GM03348 (cell line): ENCODE measurements around the gene GCN1.
A peak's percentile ranks its signal among the peaks of the same experiment; 100 is the strongest.

Experiments
- DNase-seq: peaks from one replicate; pipeline ENCODE4 v3.0.0; 2012; ENCODE audit warnings: low spot score

Gene GCN1

DNA sequence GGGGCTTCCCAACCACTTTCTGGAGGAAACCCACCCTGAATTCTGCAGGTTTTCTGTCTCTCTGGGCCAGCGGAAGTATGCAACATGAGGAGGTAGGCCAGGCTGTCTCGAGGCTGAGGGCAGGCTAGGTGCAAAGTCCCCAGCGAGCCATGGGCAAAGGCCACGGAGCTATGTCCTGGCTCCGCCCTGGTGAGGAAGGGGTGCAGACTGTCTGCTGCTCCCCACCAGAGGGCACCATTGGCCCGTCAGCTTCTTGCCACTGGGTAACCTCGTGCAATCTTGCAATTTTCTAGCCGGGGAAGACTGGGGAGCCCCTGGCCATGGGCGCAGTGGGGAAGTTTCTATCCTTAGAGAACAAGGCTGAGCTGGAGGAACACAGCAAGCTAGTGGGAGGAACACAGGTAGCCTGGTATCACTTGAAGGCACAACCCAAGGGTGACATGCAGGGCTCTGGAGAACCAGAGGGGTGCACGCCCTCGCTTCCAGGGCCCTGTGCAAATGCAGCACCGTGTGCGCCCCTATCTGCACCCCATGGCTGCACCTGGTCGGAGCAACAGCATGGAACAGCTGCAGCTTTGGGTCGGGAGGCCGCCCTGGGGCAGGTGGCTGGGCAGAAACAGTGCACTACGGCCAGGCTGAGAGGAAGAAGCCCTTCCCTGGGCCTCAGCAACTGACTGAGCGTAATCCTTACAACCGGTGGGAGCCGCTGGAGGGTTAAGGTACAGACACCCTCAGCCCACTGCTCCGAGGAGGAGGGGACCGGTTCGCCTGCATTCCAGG lies 34.0 kb upstream of the GCN1 start:
- DNase-seq, result peak; percentile 90

DNA sequence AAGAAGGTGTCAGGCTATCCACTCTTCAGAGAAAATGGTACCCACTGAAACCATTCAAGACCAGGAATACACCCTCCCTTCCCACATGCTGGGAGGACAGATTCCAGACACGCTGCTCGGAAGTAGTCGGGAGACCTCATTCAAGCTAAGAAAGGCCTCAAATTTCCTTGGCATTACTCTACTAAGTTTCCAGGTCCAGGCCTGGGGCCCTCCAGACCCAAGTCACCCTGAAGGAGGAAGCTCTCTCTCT lies 33.5 kb upstream of the GCN1 start:
- DNase-seq, result no peak

DNA sequence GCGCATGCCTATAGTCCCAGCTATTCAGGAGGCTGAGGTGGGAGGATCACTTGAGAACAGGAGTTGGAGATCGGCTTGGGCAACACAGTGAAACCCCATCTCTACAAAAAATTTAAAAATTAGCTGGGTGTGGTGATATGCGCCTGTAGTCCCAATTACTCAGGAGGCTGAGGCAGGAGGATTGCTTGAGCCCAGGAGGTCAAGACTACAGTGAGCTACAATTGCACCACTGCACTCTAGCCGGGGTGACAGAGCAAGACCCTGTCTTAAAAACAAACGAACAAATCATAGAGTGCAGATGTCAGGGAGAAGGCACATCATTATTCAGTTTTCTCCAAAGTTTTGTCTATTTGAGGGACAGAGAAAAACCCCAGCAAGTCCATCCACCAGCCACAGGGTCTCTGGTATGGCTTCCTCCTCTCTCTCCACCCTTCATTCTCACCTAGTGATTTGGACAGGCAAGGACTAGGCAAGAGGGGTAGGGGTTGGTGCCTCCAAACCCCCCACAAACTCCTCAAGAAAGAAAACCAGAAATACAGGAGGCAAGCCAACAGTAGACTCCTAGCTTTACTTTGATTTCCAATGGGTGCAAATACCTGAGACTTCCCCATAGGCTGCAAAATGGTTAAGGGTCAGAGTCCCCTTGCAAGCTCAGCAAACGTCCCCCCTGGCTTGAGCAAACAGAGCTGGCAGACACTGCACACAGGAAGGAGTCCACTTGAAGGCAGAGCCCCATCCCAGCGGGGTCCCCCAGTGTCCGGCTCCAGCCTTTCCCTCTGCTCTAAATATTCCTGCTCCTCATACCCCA lies 32.9 kb upstream of the GCN1 start:
- DNase-seq, result no peak

GRCh38 chr12:120225852-120226640 lies 31.5 kb upstream of the GCN1 start:
- no peak for DNase-seq

DNA sequence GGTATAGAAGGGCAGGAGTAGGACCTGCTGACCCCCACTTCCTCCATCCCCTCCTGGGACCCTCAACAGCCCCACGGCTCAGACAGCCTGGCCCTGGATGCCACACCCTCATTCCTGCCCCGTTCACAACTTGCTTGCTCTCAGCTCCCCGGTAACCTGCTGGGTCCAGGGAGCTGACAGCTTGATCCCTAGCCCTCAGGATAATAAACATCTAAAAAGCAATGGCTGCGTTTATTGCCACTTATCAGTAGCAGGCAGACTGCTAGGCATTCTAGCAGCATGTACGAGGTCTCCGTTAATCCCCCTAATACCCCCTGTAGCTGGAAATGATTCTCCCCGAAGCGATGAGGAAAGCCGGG lies 30.7 kb upstream of the GCN1 start:
- DNase-seq, result no peak

- DNase-seq, result no peak
Observed at GRCh38 chr12:120224304-120225199, 30.0 kb upstream of the GCN1 start.

- no peak for DNase-seq
Observed at GRCh38 chr12:120223458-120224303, 29.2 kb upstream of the GCN1 start.

DNA sequence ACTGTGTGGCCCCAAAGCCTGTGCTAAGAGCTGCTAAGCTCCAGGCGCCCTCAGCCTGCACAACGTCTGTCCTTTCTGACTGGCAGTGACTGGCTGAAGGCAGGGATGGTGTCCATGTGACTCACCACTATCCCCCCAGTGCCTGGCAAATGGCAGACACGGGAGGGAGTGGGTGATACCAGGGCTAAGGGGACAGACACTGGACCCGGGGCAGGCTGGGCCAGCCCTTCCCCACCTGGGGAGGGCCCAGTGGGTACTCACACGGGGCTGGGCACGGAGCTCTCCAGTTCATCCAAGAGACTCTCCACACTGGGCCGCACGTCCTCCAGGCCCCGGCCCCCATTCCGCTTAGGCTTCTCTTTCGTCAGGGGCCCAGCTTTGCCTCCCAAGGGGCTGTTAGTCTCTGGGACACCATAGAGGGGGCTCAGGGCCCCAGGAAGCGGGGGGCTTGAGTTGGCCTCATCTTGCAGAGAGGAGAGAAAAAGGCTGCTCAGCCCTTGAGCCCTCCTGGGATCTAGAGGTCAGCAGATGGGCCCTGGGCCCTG lies 27.8 kb upstream of the GCN1 start:
- DNase-seq, result no peak

DNA sequence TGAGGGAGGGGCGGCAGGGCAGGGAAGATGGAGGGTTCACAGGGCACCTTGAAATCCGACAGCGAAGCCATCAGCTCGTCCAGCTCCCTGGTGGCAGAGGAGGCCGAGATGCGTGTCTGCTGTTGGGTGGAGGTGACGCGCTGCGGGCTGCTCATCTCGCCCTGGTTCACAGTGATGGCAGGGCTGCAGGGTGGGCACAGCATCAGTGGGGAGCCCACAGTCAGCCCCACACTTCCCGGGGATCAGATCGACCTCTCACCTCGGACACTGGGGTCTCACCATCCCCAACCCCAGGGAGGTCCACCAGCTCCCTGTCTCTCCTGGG lies 27.0 kb upstream of the GCN1 start:
- no peak for DNase-seq

GRCh38 chr12:120220838-120221575 lies 26.5 kb upstream of the GCN1 start:
- DNase-seq, result no peak

DNA sequence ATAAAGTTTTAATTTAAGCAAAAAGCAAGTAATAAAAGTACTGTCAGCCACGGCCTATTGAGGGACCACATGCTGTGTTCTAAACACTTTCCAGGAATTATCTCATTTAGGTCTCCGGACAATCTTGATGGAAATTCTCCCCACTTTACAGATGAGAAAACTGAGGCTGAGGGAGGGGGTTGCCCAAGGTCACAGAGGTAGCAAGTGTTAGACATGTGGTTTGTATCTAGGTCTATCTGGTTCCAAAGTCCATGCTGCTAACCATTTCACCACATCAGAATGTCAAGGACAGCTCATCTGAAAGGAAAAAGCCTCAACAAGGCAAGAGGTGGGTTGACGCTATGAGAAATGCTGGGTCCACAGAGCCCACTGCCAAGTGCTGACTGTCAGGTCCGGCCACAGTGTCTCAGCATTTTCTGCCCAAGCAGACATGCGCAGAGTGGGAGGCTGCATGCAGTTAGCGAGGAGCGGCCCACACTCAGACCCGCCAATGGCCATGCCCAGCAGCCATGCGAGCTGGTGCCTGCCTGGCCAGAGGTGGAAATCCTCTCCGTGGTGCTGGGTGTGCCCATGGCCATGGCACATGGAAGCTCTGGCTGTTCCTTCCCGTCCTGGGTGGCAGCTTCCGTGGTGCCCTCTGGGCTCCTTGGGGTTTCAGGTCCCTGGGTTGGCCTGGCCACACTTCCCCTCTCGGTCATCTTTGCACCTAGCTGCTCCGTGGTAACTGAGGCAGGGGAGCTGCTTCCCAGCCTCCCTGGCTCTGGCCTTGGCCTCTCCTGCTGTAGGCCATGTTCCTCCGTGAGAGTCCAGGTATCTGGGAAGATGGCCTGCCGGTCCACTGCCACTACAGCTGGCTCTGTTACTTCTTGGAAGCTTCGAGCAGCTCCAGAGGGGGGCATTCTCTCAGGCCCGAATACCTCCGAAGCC lies 24.4 kb upstream of the GCN1 start:
- DNase-seq, result no peak

DNA sequence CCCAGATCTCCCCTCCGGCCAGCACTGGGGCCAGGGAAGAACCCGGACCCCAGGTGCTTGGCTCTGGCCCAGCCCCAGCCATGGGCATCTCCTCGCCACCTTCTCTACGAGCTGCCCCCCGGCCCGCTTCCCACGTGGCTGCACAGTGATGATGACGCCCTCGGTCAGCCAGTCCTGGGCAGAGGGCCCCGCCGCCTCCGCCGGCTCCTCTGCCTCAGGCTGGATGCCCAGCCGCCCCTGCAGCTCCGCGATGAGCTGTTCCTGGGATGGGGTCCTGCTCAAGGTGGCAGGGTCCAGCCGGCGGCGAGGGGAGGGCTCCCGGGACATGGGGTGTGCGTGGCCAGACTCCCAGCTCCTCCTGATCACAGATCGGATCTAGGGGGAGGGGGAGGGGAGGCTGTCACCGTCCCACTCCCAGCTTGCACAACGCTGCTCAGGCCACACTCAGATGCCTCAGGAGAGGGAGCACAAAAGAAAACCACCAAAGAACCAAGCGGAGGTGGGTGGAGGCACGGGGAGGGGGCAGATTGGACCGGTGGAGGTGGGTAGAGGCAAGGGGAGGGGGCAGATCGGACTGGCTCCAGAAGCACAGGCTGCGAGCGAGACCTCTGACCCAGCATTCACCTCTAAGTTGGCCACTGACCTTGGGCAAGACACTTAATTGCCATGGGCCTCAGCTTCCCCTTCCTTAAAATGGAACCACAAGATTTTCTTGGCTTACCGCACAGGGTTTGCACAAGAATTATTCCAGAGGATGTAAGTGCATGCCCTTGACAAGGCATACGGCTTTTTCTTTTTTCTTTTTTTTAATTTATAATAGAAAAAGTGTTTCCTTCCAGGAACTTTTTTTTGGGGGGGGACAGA lies 22.5 kb upstream of the GCN1 start:
- no peak for DNase-seq

- no peak for DNase-seq
Observed at GRCh38 chr12:120215766-120216735, 21.5 kb upstream of the GCN1 start.

- DNase-seq, result no peak
Observed at GRCh38 chr12:120215357-120215735, 20.8 kb upstream of the GCN1 start.

DNA sequence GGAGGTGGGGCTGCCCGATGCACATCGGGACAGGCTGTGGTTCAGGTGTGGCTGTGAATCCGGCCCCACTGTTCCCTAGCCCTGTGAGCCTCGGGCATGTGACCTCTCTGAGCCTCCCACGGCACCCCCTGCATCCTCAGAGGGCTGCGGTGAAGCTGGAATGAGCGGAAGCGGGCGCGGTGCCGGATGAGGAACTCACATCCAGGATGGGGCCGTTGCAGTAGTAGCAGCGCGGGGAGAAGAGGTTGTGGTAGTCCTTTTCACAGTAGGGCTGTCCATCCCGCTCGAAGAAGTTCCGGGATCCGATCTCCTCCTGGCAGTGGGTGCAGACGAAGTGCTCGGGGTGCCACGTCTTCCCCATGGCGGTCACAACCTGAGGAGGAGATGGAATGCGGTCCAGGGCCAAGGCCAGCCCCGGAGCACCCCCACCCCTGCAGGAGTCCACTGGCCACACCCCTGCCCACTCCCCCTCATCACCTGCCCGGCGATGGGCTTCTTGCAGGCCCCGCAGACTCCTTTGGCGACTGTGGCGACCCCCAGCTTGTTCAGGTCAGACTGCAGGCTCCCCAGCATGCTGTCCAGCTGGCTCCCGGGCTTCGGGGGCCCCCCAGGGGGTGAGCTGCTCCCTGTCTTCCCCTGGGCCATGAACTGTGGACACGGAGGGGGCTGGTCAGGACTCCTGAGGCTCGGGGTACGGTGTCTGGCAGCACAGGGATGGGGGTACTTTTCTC lies 20.3 kb upstream of the GCN1 start:
- no peak for DNase-seq

DNA sequence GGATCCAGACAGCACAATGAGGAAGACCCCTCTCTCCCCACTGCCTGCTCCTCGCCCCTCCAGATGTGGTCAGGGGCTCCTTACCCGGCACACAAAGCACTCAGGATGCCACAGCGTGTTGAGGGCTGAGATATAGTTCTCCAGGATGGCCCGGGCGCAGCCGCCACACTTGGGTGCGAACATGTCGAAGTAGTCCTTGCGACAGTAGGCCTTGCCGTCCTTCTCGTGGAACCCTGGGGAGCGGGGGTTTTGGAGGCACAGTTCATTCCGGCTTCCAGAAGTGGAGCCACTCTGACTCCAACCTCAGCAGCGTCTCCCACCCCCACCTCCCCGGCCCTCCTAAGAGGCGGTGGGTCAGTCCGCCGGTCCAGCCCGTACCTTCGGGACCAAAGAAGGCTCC lies 19.2 kb upstream of the GCN1 start:
- DNase-seq, result no peak
